ENCODE data around the gene C13orf46. TPM values are rescaled to one million over a fixed set of nuclear protein-coding genes. Genes with fewer than 3 reads are reported as not detected.

C13orf46 gene
- total RNA-seq, result under 1 TPM; 0.24 to 0.44 TPM

DNA sequence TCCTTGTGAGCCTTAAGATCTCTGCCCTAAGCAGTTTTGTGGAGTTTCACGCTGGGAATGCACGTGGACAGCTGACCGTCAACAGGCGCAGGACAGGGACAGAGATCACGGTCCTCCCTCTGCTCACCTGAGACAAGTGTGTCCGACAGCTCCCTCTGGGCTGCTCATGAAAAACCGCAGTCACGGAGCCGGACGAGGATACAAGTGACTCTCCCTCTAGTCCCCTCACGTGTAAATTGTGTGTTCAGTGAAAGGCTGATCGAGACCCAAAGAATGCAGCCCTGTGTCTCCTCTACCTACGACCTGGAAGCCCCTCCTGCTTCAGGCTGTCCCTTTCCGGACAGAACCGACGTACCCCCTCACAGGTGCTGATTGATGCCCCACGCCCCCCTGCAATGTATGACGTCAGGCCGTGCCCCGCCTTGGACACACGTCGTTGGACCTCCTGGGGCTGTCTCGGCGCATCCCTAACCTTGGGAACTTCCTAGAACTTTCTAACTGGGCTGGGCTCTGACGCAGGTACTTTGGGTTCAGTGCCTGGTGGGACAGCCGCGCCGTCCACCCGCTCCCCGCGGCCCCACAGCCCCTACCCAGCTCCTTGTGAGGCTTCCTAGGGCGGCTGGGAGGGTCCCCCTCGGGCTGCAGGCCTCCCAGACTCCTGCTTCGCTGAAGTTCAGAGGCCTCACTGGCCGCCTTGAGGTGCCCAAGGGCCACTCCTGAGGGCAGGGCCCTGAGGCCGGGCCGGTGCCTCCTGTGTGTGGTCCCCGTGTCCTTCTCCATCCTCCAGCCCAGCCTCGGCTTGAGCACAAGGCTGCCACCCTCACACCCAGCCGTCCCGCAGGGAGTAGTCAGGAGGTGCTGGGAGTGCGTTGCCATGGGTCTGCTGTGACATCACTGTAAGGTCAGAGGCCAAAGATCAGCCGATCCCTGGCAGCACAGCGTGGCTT is at the start of gene C13orf46:
Gene C13orf46, minus strand, starts transcription at position 859 of the 947 bp plus-strand sequence. Its CDS starts 79 bp downstream, at position 780.
- peaks cover 7% of the 10 kb centered on the region for H3K4me1 ChIP-seq
- intact Hi-C loops (cut with DNase I), result no loop called here
- TF ChIP-seq CTCF (IDR thresholded peaks at IDR 0.05), result no peak

DNA sequence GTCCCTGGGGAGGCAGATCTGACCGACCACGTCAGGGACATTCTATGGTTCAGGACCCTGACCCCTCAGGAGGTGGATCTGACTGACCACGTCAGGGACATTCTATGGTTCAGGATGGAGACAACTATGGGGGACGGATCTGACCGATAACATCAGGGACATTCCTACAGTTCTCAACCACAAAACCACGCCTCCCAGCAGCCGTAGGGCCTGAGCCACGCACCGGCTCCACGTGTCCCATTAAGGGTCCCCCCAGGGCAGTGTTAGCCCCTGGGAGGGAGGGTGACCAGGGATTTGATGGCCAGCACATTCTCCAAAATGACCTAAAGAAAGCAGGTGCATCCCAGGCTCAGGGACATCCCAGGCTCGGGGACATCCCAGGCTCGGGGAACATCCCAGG is 49.0 kb upstream of the C13orf46 start:
- Histone ChIP-seq H3K9me3 (no peaks in the 10 kb centered on the region), H3K4me1 (no peaks in the 10 kb centered on the region), H3K4me3 (no peak overlapping the region), H3K36me3 (no peaks in the 10 kb centered on the region), H3K9ac (ENCODE audit: low read depth in 2 of 2, low read length in 2 of 2) (no peak overlapping the region), H3K27ac (no peak overlapping the region), H3K27me3 (no peaks in the 10 kb centered on the region)
- intact Hi-C loops (cut with DNase I), result no loop called here
- TF ChIP-seq CTCF (IDR thresholded peaks at IDR 0.05), result no peak
- DNase-seq, result no peak

More for the DNA sequence above, at the start of gene C13orf46:
- no peak within 1 kb of the TSS for H3K9ac ChIP-seq (ENCODE audit: low read depth in 2 of 2, low read length in 2 of 2)
- no peaks in the 10 kb centered on the region for H3K9me3 ChIP-seq
- H3K27me3 ChIP-seq, result no peaks in the 10 kb centered on the region
- H3K27ac ChIP-seq, result no peak within 1 kb of the TSS
- DNase-seq, result no peak
- no peaks in the 10 kb centered on the region for H3K36me3 ChIP-seq
- no peak within 1 kb of the TSS for H3K4me3 ChIP-seq

- intact Hi-C loops (cut with DNase I), result no loop called here
- H3K9me3 ChIP-seq, result no peaks in the 10 kb centered on the region
- no peak overlapping the region for H3K27ac ChIP-seq
- H3K4me3 ChIP-seq, result no peak overlapping the region
- no peaks in the 10 kb centered on the region for H3K4me1 ChIP-seq
- DNase-seq, result no peak
- no peaks in the 10 kb centered on the region for H3K27me3 ChIP-seq
- no peak for TF ChIP-seq CTCF (IDR thresholded peaks at IDR 0.05)
- H3K9ac ChIP-seq (ENCODE audit: low read depth in 2 of 2, low read length in 2 of 2), result no peak overlapping the region
- H3K36me3 ChIP-seq, result no peaks in the 10 kb centered on the region
Observed at GRCh38 chr13:114022309-114022669, 48.4 kb upstream of the C13orf46 start.

DNA sequence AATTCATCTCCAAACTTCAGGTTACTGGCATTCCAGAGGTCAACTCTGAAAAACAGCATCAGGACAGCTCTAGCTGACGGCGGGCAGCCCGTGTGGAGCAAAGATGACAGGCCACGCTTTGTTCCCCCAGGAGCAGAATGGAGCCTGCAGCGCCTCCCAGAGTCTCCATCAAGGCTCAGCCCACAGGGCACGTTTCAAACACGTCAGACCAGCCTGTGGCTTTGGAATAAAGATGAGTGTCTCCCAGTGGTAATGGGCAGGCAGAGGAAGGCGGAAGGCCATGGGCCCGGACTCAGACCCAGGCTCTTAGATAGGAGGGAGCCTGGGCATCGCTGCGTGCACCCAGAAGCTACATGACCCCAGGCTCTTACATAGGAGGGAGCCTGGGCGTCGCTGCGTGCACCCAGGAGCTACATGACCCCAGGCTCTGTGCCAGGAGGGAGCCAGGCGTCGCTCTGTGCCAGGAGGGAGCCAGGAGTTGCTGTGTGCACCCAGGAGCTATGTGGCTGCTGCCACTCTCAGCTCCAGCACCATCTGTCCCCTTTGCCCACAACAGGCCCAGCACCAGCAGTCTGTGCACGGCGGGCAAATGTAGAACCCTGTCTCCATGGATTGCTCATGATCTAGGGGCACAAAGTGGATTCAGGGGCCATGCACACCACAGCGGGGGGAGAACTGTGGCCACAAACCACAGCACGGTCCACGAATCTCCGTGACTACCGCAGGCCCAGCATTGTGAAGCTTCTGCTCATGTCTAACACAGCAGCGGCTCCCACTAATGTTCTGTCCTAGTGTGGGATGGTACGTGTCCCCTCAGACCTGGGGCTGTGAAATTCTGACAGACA is 47.8 kb upstream of the C13orf46 start:
- no peaks in the 10 kb centered on the region for H3K36me3 ChIP-seq
- no peak for DNase-seq

More for the DNA sequence above, 47.8 kb upstream of the C13orf46 start:
- no peak for TF ChIP-seq CTCF (IDR thresholded peaks at IDR 0.05)
- H3K27me3 ChIP-seq, result no peaks in the 10 kb centered on the region
- H3K9ac ChIP-seq (ENCODE audit: low read depth in 2 of 2, low read length in 2 of 2), result no peak overlapping the region
- H3K9me3 ChIP-seq, result no peaks in the 10 kb centered on the region
- no peaks in the 10 kb centered on the region for H3K4me1 ChIP-seq
- no peak overlapping the region for H3K27ac ChIP-seq
- intact Hi-C loops (cut with DNase I), result no loop called here
- no peak overlapping the region for H3K4me3 ChIP-seq

Measured in colonic mucosa (tissue), 4 donors.